ENCODE data around the gene ETNK2. TPM values are rescaled to one million over a fixed set of nuclear protein-coding genes. Genes with fewer than 3 reads are reported as not detected.

The ETNK2 gene
- total RNA-seq, 2 experiments from 2014 or later = 1.5 to 1.7 TPM

DNA sequence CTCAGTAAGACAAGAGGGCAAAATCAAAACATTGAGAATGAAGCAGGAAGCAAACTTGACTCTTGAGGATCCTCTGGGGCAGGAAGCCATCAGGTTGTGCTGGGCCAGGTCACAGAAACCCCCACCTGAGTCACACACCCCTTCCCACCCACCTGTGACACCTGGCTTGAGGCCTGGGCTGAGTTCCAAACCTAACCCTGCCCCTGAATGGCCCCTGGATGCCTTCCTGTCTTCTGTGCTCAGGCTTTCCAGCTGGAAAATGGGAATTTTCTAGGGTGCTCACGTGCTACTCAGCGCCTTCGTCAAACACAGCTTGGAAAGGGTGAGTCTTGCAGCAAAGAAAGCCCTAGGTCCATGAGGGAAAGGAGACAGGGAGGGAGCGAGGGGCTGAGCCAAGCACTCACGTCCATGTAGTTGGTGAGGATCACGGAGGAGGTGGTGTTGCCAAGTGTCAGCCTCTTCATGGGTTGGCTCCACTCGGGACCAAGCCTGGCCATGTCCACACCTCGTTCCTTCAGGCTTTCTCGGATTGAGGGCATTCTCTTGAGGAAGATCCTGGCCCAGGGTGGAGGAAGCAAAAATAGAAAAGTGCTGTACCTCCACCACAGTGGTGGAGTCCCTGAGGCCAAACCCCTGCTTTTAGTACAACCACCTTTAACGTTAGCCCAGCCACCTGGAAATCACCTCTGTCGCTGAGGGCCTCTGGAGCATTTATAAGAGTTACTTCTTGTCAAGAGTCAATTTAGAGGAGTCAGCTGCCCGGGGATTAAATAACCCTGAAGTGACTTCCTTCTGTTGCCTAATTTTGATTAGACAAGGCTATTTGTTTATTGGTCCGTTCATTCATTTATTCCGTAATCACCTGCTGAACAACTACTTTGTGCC, 10.0 kb upstream of the ETNK2 start:
- no peak for DNase-seq

DNA sequence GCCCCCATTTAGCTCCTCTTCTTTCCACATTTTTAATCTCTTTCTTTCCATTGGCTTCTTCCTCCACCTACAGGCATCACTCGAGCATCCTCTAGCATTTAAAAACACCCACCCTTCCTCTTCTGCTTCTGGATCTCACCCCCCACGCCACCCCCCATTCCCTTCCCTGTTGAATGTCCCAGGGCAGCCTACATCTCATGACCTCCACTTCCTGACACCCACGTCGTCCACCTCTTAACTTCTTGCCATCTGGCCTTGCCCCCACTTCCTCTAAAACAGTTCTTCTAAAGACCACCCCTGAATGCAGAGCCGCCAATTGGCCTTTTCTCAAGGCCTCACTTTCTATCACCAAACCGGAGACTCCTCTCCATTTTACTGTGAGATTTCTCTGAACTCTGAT, 6.1 kb upstream of the ETNK2 start:
- H3K4me3 Mint-ChIP-seq = no peak overlapping the region
- DNase-seq = no peak
- H3K27me3 Mint-ChIP-seq = peaks cover 3% of the 10 kb centered on the region
- H3K4me1 Mint-ChIP-seq = peaks cover 2% of the 10 kb centered on the region
- no peaks in the 10 kb centered on the region for H3K36me3 Mint-ChIP-seq
- H3K9me3 Mint-ChIP-seq = no peaks in the 10 kb centered on the region
- H3K27ac Mint-ChIP-seq = no peak overlapping the region

More for the DNA sequence above, 10.0 kb upstream of the ETNK2 start:
- H3K4me3 Mint-ChIP-seq = no peak overlapping the region
- peaks cover 10% of the 10 kb centered on the region for H3K27me3 Mint-ChIP-seq
- no peaks in the 10 kb centered on the region for H3K36me3 Mint-ChIP-seq
- no peak overlapping the region for H3K27ac Mint-ChIP-seq
- H3K9me3 Mint-ChIP-seq = no peaks in the 10 kb centered on the region
- peaks cover 2% of the 10 kb centered on the region for H3K4me1 Mint-ChIP-seq

DNA sequence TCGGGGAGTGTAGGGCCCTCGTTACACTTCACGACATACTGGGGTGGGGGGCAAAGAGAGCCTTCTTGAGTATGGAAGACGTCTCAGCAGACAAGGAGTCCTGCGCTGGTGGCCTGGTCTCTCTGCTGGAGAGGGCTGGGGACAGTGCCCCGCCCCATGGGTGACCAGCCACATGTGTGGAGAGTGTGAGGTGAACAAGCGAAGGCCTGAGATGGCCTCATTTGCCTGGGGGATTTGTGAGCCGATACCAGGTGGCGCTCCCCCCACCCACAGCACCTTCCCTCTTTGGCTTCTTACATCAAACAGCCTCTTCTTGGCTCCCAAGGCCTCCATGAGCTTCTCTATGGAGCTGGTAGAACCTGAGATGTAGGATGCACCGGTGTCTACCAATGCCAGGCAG, 4.0 kb upstream of the ETNK2 start:
- no peaks in the 10 kb centered on the region for H3K36me3 Mint-ChIP-seq
- no peak overlapping the region for H3K27ac Mint-ChIP-seq
- no peak overlapping the region for H3K4me3 Mint-ChIP-seq
- no peaks in the 10 kb centered on the region for H3K4me1 Mint-ChIP-seq
- DNase-seq = no peak
- no peaks in the 10 kb centered on the region for H3K27me3 Mint-ChIP-seq
- no peaks in the 10 kb centered on the region for H3K9me3 Mint-ChIP-seq

DNA sequence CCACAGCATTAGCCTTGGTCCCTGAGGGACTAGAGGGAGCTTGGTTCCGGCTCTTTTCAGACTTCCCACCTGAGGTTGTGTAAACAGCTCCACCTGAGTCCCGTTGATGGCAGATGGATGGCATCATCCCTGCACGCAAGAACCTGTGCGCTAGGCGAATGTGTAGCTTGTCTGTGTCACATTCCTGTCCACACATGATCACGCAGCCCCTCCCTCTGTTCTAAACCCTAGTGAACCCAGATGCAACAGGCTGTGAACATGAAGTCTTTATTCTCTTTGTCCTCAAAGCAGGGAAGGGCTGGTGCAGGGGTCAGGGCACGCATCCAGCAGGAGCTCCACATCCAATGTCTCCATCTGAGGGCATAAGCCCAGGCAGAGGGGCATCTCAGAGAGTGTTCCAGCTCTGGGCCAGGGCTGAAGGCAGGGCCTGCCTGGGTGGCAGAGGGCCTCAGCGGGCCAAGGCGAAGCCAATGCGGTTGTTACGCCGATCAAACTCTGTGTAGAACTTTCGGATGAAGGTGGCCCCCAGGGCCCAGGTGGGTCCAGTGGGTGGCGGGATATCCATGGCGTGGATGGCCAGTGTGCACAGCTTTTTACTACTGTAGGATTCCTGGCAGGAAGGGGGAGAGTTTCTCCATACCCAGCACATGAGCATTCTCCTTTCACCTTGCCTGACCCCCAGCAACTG, 2.9 kb upstream of the ETNK2 start:
- H3K4me1 Mint-ChIP-seq = no peaks in the 10 kb centered on the region
- no peaks in the 10 kb centered on the region for H3K9me3 Mint-ChIP-seq
- no peak overlapping the region for H3K27ac Mint-ChIP-seq
- no peak for DNase-seq
- no peak overlapping the region for H3K4me3 Mint-ChIP-seq
- no peaks in the 10 kb centered on the region for H3K36me3 Mint-ChIP-seq
- peaks cover 5% of the 10 kb centered on the region for H3K27me3 Mint-ChIP-seq

DNA sequence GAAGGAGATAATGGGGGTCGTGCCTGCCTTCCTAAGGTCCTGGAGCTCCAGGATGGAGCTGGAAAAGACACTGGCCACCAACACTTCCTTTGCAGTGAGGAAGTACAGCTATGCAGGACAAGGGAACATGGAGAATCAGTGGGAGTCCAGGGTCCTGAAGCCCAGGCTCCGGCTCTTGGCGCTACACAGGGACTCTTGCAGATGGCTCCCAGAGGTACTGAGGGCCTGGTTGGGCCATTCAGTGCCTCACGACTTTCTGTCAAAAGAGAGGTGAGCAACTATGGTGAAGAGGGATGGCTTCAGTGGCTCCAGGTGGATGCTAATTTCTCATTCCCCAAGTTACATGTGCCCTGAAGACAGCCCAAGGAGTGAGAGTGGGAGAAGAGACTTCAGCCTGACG, 1.8 kb upstream of the ETNK2 start:
- Mint-ChIP-seq H3K4me1 (no peaks in the 10 kb centered on the region), H3K4me3 (no peak overlapping the region), H3K9me3 (no peaks in the 10 kb centered on the region), H3K27me3 (peaks cover 5% of the 10 kb centered on the region), H3K27ac (no peak overlapping the region), H3K36me3 (no peaks in the 10 kb centered on the region)
- DNase-seq = no peak

DNA sequence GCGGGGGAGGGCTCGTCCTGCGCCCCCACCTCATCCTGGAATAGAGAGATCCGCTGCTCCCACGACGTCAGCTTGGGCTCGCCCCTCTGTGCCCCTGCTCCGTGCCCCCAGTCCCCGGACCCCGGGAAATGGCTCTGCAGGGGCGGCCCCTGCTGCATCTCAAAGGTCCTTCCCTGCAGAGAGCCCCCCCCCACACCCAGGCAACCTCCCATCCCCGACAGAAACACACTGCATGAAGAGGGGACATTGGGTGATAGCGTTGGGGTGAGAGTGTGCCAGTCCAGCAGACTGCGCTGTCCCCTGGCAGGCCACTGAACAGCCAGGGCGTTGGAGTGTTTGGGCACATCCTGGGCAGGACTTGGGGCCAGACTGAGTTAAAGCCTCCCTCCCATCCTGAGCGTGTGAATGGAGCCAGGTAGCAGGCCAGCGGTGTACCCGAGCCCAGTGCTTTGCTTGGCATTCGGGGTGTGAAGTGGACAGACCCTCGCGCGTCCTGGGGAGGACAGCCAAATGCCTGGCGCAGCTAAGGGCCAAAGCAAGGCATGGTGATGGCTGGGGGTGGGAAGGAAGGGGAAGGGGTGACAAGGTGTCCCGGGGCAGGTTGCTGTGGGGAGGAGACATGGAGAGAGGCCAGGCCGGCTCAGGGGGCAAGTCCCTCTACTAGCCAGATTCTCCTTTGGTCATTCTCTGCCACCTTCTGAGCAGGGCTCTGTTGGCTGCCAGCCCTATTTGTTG, 633 bp upstream of the ETNK2 start:
- Mint-ChIP-seq H3K9me3 (no peaks in the 10 kb centered on the region), H3K4me3 (peak overlapping the region; percentile 68), H3K27me3 (peaks cover 5% of the 10 kb centered on the region), H3K27ac (no peak overlapping the region), H3K36me3 (no peaks in the 10 kb centered on the region), H3K4me1 (no peaks in the 10 kb centered on the region)
- DNase-seq = no peak

DNA sequence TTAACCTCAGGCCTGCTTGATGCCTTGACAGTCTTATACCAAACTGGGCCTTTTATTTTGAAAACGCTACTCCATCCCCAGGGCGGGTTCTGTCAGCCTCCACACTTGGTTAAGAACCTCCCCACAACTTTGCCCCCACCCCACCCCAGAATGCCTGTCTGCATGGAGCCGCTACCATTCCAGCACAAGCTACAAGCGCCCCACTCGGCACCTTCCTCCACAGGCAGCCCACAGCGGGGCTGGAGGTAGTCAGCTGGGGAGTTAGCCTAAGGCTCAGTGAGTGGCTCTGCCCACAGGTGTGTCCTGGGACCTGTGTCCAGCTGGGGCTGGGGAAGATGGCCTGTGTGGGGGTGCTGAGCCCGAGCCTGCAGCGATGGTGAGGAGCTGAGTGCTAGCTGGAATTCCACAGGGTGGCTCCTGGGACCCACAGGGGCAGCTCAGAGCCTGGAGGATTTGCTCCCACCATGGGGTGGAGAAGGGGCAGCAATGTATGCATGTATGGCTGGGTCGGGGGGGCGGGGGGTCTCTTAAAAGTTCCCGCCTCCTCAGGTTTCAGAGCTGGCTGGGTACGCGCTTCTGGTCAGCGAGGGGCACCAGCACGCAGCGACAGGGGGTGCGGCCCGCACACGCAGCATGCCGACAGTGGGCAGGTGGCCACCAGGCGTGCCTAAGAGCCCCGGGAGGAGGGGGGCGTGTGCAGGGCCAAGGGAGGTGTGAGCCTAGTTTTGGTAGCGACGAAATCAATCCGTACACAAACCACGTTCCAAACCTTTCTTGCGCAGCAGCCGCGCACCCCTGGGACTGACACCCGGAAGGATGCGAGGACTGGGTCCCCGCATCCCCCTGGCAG, 917 bp downstream of the ETNK2 start:
- DNase-seq = peak; percentile 10
- Mint-ChIP-seq H3K4me3 (peak overlapping the region; percentile 42), H3K4me1 (no peaks in the 10 kb centered on the region), H3K27me3 (peaks cover 5% of the 10 kb centered on the region), H3K27ac (no peak overlapping the region), H3K9me3 (no peaks in the 10 kb centered on the region), H3K36me3 (no peaks in the 10 kb centered on the region)

DNA sequence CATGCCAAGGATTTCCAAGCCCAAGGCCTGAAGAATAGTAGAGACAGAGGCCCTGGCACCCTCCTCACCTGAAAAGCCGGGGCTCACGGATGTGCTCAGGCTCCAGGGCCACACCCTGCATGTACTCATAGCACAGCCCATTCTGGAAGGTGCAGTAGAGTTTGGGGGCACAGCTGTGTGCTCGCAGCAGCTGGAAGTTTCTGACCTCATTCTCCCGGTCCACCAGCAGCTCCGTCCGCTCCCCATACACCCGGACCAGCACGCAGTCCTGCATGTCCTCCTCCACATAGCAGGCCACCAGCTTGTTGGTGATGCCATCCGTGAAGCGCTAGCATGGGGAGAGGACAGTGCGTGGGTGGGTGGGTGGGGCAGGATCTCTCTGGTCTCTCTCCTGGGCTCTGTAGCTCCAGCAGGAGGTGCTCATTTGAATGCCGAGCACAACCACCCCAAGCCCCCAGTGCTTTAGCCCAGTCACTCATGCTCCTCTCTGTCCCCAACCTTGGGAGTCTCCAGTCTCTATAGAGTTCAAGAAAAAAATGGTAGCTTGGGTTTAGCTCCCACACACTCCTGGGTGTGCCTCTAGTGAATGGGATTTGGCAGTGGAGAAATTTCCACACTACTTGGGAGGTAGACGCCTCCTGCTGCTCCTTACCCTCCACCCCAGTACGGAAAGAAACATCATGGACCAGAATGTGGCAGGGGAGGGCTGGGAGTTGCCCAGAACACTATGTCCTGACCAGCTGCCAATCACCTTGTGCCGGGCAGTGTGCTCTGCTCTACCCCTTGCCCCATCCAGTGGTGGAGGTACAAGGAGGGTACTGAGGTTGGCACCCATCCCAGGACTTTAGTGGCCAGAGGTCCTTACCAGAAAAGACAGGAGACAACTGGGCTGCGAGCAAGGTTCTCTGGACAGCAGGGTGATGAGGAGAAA, 1.9 kb downstream of the ETNK2 start:
- Mint-ChIP-seq H3K36me3 (no peaks in the 10 kb centered on the region), H3K4me3 (no peak overlapping the region), H3K27ac (no peak overlapping the region), H3K27me3 (peaks cover 5% of the 10 kb centered on the region), H3K9me3 (no peaks in the 10 kb centered on the region), H3K4me1 (no peaks in the 10 kb centered on the region)
- no peak for DNase-seq

DNA sequence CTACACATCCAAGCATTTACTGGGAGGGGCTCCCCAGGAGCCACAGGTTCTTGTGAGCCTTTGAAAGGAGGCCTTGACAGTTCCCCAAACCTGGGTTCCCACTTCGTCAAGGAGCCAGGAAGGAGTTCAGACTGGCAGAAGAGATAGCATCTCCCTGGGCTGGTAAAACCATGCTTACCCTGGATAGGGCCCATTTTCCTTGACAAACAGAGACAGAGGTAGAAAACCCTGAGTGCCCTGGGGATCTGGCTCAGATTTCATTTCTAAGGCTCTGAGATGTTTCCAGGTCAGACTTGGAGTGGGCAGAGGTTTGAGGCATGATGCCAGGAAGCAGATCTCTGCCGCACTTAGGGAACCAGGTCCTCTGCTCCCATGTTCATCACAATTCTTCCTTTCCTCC, 2.7 kb downstream of the ETNK2 start:
- Mint-ChIP-seq H3K27ac (no peak overlapping the region), H3K9me3 (no peaks in the 10 kb centered on the region), H3K4me3 (no peak overlapping the region)

DNA sequence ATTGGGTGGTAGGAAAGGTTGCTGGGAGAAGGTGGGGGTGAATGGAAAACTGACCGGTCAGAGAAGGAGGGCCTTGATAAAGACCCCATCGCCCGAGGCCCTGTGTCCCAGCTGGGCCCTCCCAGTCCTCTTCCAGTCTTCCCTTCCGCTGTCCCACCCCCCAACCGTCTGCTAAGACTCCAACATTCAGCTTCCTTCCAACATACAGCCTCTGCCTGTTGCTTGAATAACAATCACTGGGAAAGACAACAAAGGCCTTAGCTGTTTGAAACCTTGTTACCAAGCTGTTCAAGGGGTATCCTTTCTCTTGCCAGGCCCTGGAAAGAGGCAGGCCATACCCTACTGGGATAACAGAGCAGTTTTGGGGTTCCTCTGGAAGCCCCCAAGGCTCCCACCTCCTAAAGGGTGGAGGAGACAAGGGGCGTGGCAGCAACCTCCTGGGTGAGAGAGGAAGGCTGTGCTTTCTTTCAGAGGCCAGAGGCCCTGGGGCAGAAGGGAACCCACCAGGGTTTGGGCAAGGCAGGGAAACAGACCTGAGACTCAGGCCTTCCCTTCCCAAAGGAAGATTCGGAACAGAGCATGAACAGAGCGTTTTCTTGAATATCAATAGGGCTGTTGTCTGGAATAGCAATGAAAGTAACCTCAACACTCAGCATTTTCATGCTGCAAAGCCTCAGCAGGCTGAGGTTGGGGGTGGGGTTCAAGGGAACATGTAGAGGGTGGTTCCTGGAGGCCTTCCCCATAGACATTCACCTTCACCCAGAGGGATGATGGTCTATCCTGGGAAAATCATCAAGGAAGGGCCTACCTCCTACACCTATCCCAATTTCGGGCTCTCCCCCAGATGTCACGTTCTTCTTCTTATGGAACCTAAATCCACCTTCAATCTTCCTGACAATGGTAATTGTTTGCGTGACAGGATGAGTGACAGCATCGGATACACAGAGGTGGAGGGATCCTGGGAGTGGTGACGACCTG, 4.1 kb downstream of the ETNK2 start:
- H3K36me3 Mint-ChIP-seq = no peaks in the 10 kb centered on the region

More for the DNA sequence above, 2.7 kb downstream of the ETNK2 start:
- no peaks in the 10 kb centered on the region for H3K36me3 Mint-ChIP-seq
- peaks cover 5% of the 10 kb centered on the region for H3K27me3 Mint-ChIP-seq
- no peak for DNase-seq
- H3K4me1 Mint-ChIP-seq = no peaks in the 10 kb centered on the region

DNA sequence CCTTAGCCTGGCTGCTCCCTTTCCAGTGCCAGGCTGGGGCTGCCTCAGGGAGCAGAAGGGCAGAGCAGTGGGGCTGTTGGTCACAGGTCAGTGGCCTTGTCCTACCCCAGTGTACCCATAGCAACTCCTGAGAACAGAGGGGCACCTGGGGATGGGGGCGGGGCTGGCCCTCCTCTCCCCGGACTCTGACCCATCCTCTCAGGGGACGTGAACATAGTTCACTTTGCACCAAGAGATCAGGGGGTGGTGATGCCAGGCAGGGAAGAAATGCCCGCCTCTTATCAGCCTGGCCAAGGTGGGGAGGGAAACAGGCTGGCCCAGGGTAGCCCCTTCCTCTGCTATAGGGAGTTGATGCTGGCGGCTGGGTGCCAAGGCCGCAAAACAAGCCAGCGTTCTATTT, 4.9 kb downstream of the ETNK2 start:
- Mint-ChIP-seq H3K36me3 (no peaks in the 10 kb centered on the region), H3K4me1 (peaks cover 3% of the 10 kb centered on the region), H3K4me3 (no peak overlapping the region), H3K27me3 (peaks cover 5% of the 10 kb centered on the region), H3K27ac (no peak overlapping the region), H3K9me3 (no peaks in the 10 kb centered on the region)
- no peak for DNase-seq

More for the DNA sequence above, 4.1 kb downstream of the ETNK2 start:
- no peak for DNase-seq
- Mint-ChIP-seq H3K9me3 (no peaks in the 10 kb centered on the region), H3K27ac (no peak overlapping the region), H3K4me1 (no peaks in the 10 kb centered on the region), H3K27me3 (peaks cover 5% of the 10 kb centered on the region), H3K4me3 (no peak overlapping the region)

DNA sequence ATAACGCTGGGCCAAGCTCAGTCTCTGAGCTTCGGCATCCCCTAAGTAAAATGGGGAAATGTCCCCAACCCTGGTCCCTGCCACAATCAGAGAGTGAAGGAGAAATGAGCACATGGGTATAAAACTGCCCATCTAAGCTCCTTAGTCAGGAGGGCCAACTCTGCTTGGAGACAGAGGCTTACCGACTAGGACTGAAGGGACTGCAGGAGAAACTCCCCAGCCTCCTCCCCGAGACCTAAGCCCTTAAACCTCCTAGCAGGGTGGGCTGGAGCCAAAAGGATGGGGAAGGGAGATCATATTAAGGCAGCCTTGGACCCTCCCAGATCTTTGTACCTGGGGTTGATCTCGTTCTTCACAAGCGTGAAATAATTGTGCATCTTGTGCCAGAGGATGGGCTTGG, 5.5 kb downstream of the ETNK2 start:
- Mint-ChIP-seq H3K9me3 (no peaks in the 10 kb centered on the region), H3K27me3 (peaks cover 5% of the 10 kb centered on the region), H3K27ac (no peak overlapping the region), H3K4me3 (no peak overlapping the region), H3K4me1 (peaks cover 3% of the 10 kb centered on the region), H3K36me3 (no peaks in the 10 kb centered on the region)
- DNase-seq = no peak

DNA sequence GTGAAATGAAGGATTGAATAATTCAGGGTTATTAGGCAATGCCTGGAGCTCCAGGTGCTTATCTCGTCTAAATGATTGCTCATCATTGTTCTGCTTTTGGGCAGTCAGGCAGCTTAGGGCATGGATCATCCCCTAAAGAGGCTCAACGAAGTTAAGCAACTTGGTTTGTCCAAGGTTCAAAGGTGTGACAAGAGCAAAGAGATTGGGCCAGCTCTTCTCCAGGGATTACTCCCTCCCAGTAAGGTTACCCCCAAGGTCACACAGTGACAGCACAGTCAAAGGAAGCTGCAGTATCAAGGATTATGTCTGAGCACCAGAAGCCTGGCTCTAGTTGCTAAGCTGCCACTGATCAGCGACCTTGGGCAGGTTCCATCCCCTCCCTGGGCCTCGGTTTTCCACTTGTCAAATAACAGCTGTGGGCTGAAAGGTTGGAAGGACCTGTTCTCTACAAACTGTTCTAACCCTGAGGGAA, 6.8 kb downstream of the ETNK2 start:
- Mint-ChIP-seq H3K9me3 (no peaks in the 10 kb centered on the region), H3K4me3 (no peak overlapping the region), H3K27ac (no peak overlapping the region), H3K4me1 (peaks cover 3% of the 10 kb centered on the region), H3K36me3 (no peaks in the 10 kb centered on the region), H3K27me3 (peaks cover under 1% of the 10 kb centered on the region)
- DNase-seq = no peak
